Posterior cingulate gyrus (tissue), 11 donors: ENCODE data around the gene B3GNT3.
"Not testable (repeated sequence)": the region's sequence is repeated elsewhere in the genome, so short reads cannot be mapped to it uniquely, and the experiment has no call there.

Experiments used
- DNase-seq, 10 donors: peaks; one replicate each; pipeline versions ENCODE4 v3.0.0 to v3.0.0-alpha.2; 2020 to 2021; ENCODE audit warnings: mixed read lengths in 3 of 10
- intact Hi-C: fragments of 100-400 bp; cut with DNase I; formaldehyde crosslinking; loops from one replicate; pipeline ENCODE4 v1.15.1; 2023

Gene B3GNT3

DNA sequence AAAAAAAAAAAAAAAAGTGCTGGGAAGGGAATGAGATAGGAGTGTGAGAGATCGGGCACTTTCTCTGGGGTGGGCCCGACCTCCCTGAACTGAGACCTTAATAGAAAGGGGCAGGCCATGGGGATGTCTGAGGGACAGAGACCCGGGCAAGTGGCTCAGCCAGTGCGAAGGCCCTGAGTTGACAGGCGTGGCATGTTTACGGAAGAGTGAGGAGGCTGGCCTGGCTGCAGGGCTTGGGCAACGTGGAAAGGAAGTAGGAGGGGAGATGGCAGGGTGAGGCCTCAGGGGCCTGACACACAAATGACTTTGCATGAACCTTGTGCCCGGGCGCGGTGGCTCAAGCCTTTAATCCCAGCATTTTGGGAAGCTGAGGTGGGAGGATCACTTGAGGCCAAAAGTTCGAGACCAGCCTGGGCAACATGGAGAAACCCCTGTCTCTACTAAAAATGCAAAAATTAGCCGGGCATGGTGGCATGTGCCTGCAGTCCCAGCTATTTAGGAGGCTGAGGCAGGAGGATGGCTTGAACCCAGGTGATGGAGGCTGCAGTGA lies 29.8 kb upstream of the B3GNT3 start:
- DNase-seq: peak in 4 of 10 donors; percentile 17 to 91 (median 54)
- intact Hi-C loops: no loop called here

DNA sequence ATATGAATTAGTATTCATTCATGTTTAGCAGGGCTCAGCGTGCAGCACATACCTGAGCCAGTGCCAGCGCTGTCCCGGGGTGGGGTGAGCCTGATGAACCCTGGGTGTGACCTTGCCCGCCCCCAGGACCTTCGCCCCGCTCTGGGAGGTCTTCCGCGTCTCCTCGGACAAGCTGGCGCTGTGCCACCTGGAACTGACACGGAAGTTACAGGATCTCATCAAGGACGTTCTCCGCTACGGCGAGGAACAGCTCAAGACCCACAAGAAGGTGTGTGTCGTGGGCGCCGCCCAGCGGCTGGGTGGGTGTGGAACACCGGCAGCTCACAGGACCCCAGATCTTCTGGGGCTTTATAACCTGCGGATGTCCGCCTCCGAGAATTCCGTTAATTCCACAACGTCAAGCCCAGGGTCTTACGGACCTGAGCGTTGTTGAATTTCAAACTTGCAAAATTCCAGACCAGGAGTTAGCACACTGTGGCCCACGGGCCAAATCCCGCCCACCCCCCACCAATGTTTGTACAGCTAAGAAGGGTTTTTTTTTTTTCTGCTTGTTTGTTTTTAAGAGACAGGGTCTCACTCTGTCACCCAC lies 28.3 kb upstream of the B3GNT3 start:
- DNase-seq: peak in 9 of 10 donors; percentile 50 to 97 (median 80)
- intact Hi-C loops: loop anchor here (1.0 kb wide), 1 partner anchor 62 kb away; no protein-coding TSS in a partner anchor

DNA sequence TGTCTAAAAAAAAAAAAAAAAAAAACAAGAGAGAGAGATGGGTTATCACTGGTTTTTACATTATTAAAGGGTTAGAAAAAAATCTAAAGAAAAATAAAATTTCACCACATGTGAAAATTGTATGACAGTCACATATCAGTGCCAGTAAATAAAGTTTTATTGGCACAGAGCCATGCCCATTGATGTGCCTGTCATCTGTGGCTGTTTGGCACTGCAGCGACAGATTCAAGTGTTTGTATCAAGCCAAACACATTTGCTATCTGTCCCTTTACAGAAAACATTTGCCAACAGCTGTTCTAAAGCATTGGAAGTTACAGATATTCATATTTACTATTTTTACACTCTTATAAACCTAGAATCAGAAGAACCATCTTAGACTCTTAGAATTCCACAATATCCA lies 27.4 kb upstream of the B3GNT3 start:
- DNase-seq: no peak
- intact Hi-C loops: no loop called here

DNA sequence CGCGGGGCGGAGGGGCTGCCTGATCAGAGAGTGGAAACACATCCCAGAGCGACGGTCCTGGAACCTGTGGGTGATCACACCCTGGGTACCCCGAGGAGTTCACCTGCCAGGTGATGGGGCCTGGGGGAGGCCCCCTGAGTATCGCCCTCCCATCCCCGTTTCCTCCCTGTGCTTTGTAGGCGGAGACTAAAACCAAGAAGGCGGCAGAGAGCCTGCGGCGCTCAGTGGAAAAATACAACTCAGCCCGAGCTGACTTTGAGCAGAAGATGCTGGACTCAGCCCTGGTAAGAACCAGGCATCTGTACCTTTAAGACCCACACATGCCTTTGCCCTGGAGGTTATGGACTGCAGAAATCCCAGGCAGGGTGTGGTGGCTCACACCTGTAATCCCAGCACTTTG lies 24.3 kb upstream of the B3GNT3 start:
- intact Hi-C loops: no loop called here
- peak in 2 of 10 donors; percentile 80 to 84 for DNase-seq

DNA sequence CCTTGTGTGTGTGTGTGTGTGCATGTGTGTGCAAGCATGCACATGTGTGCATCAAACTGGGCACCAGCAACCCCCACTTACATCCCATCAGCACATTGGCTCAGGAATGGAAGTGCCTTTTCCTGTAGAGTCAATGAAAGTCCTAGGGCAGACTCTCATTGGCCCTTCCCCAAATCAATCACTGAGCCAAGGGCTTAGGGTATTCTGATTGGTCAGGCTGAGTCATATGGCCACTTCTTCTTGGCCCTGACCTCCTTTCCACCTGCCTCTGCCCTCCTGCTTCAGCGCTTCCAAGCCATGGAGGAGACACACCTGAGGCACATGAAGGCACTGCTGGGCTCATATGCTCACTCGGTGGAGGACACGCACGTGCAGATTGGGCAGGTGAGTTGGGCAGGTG lies 22.8 kb upstream of the B3GNT3 start:
- no peak for DNase-seq
- intact Hi-C loops: no loop called here

DNA sequence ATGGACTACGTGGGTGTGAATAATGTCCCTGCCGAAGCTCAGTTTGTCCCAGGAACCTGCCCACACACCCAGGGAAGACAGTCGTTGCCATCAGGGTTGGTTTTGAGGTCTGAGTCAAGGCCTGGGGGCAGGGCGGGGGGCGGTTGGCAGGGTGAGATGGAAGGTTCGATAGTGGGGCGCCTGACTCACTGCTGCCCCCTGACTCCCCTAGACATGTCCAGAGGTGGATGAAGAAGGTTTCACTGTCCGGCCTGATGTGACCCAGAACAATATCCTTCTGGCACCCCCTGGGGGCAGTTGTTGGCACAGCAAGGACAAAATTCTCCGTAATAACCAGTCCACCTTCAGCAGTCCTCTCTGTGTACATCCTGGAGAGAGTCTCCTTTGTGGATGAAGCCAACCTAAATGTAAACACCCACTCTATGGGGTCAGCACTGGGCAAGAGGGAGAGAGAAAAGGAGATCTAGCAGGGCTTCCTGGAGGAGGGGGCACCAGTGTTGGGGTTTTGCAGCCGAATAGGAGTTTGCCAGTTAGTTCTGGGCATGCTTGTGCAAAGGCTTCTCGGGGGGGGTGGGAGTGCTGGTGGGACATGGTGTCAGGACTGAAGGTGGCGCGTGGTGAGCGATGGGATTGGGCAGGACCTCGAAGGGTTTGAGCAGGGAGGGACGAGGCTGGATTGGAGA lies 19.6 kb upstream of the B3GNT3 start:
- peak in 1 of 10 donors; percentile 49 for DNase-seq
- intact Hi-C loops: loop anchor here (5.0 kb wide), 1 partner anchor 163 kb away; no protein-coding TSS in a partner anchor

DNA sequence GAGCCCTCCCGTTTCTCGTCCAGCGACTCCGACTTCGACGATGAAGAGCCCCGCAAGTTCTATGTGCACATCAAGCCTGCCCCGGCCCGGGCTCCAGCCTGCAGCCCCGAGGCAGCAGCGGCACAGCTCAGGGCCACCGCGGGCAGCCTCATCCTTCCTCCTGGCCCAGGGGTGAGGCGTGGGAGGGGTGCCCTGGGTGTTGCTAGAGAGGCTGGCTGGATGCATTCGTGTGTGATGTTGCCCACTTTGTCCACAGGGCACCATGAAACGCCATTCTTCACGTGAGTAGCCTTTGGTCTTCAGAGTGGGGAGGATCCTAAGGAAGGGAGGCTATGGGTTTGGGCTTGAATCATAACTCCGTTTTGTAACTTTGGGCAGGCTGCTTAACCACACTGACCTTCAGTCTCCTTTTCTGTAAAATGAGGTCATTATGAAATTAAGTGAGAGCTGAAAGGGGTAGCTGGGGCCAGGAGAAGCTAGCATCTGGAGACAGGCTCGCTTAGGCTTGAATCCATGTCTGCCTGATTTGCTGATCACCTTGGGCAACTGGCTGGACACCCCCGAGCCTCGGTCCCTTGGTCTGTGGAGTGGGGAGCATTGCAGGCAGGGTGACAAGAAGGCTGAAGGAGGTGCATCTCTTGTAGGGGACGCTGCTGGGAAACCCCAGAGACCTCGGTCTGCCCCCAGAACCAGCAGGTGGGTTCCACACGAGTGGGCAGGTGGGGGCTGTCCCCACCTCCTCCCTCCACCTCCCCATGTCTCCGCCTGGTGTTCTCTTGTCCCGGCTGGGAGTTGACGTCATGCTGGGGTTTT lies 18.7 kb upstream of the B3GNT3 start:
- intact Hi-C loops: loop anchor here (5.0 kb wide), 1 partner anchor 164 kb away; no protein-coding TSS in a partner anchor
- no peak for DNase-seq

DNA sequence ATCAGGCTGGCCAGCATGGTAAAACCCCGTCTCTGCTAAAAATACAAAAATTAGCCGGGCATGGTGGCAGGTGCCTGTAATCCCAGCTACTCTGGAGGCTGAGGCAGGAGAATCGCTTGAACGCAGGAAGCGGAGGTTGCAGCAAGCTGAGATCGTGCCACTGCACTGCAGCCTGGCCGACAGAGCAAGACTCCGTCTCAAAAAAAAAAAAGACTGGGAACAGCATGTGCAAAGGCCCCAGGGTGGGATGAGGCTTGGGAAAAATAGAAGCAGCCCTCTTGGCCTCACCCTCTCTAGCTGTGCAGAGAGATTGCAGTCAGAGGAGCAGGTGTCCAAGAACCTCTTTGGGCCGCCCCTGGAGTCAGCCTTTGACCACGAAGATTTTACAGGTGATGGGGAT lies 17.1 kb upstream of the B3GNT3 start:
- intact Hi-C loops: loop anchor here (5.0 kb wide), 1 partner anchor 166 kb away; no protein-coding TSS in a partner anchor

DNA sequence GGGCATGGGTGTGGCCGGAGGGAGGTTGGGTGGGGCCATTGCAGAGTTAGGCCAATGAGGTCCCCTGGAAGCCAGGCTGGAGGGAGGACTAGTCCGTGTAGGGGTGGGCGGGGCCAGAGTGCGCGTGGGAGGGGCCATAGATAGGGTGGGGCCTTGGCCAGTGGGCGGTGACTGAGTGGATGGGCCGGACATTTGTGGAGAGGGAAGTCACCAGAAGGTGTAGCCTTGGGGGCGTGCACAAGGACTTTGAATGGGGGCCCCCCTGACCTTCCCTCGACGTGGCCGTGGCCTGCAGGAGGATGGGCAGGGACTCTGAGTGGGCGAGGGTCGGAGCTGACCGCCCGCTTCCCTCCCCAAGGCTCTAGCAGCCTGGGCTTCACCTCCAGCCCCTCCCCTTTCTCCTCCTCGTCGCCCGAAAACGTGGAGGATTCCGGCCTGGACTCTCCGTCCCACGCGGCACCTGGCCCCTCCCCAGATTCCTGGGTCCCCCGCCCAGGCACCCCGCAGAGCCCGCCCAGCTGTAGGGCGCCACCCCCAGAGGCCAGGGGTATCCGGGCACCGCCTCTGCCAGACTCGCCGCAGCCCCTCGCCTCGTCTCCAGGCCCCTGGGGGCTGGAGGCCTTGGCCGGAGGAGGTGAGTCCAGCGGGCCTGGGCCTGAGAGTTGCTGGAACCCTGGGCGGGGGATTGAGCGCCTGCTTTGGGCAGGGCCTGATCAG lies 16.5 kb upstream of the B3GNT3 start:
- intact Hi-C loops: loop anchor here (5.0 kb wide), 1 partner anchor 166 kb away; no protein-coding TSS in a partner anchor
- peak in 4 of 10 donors; percentile 28 to 91 (median 81) for DNase-seq

More for the DNA sequence above, 17.1 kb upstream of the B3GNT3 start:
- not testable (repeated sequence) for DNase-seq

DNA sequence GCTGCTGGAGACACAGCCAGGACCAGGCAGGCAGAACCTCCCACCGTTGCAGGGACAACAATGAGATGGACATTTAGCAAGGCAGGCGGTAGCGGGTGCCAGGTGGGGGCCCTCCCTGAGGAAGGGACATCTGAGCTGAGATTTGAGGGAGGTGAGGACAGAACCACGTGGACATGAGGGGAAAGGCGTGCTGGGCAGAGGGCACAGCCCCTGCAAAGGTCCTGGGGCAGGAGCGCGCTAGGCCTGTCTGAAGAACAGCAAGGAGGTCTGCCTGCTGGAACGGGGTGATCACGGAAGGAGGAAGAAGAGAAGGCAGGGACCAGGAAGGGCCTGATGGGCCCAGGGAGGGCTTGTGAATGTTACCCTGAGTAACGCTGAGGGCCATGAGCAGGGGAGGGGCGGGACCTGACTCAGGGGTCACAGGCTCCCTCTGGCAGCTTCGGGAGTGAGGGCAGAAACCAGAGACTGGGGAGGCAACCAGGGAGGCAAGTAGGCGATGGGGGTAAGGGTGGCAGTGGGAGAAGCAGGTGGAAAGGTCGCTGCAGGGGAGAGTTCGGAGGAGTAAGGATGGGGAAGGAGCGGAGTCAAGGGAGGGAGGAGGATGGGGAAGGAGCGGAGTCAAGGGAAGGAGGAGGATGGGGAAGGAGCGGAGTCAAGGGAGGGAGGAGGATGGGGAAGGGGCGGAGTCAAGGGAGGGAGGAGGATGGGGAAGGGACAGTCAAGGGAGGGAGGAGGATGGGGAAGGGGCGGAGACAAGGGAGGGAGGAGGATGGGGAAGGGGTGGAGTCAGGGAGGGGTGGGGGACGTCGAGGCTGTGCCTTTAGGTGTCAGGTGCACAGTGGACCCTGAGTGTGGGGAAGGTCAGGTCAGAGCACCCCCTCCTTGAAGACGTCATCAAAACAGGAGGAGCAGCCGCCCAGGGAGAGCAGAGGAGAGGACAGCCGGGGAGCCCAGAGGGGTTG lies 15.7 kb upstream of the B3GNT3 start:
- intact Hi-C loops: loop anchor here (5.0 kb wide), 1 partner anchor 167 kb away; no protein-coding TSS in a partner anchor
- DNase-seq: peak in 5 of 10 donors; percentile 28 to 92 (median 44)

DNA sequence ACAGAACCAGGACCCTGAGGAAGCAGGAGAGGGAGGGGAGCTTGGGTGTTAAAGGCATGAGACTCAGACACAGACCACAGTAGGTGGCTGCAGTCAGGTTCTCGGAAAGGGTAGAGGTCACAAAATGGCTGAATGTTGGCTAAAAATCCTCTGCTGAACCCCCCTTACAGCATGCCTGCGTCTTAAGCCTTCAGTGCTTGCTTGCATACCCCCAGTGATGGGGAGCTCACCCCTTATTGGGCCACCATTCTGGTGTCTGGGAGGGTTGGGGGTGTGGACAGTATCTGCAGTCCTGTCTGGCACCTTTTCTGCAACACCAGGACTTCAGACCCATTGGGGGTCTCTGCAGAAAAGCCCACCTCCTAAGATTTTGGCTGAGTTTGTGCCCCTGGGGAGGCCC lies 14.2 kb upstream of the B3GNT3 start:
- intact Hi-C loops: loop anchor here (5.0 kb wide), 1 partner anchor 78 kb away; no protein-coding TSS in a partner anchor
- no peak for DNase-seq

DNA sequence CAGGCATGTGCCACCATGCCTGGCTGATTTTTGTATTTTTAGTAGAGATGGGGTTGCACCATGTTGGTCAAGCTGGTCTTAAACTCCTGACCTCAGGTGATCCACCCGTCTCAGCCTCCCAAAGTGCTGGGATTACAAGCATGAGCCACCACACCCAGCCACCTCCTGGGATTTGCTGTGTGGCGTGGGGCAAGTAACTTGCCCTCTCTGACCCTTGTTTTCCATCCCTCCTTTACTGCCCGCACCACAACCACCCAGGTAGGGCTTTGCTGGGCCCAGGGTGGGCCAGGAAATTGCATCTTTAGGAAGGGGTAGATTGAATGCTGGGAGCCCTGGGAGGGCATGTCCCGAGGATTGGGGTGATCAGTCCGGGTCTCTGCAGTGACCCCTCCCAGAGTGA lies 11.2 kb upstream of the B3GNT3 start:
- intact Hi-C loops: loop anchor here (5.0 kb wide), 1 partner anchor 81 kb away; no protein-coding TSS in a partner anchor
- not testable (repeated sequence) for DNase-seq

DNA sequence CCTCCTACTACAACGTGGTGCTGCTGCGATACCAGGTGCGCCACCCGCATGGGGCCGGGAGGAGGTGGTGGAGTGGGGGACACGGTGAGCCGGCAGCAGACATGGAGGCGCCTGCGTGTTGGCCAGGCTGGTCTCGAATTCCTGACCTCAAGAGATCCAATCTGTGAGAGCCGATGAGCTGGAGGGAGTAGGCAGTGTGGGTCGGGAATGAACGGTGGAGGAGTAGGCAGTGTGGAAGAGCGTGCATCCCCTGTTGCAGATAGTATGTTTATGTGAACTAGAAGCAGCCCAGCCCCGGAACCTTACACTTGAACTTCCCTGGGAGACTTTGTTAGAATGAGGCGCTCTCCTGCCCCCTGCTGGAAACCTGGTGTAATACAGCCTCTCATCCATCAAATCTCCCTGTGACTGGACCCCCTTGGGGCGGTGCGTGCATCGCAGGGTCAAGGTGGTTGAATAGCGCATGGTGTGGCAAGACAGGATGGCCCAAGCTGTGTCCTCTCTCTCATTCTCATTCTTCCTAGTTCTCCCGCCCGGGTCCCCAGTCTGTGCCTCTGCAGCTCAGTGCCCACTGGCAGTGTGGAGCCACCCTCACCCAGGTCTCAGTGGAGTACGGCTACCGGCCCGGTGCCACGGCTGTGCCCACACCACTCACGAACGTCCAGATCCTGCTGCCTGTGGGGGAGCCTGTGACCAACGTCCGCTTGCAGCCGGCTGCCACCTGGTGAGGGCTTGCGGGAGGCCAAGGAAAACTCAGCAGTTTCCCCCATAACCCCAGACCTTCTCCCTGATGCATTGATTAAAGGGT lies 10.5 kb upstream of the B3GNT3 start:
- intact Hi-C loops: loop anchor here (5.0 kb wide), 1 partner anchor 82 kb away; no protein-coding TSS in a partner anchor
- peak in 8 of 10 donors; percentile 34 to 94 (median 75) for DNase-seq

DNA sequence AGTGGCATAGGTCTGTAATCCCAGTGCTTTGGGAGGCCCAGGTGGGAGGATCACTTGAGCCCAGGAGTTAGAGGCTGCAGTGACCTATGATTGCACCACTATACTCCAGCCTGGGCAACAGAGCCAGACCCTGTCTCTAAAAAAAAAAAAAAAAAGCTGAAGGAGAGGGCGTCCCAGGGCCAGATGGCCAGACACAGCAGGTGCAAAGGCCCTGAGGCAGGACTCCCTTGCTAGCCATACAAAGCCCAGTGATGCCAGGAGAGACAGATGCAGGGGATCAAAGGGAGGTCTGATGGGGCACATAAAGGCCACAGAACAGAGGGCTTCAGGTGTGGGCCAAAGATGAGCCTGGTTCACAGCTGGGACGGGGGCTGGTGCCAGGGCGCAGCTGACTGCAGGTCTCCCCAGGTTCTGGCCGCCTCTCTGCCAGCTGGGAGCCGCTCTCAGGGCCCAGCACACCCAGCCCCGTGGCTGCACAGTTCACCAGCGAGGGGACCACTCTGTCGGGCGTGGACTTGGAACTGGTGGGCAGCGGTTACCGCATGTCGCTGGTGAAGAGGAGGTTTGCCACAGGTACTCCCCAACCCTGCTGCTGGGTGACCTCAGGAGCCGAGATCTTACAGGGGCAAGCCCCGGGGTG lies 7.5 kb upstream of the B3GNT3 start:
- intact Hi-C loops: no loop called here
- DNase-seq: no peak

DNA sequence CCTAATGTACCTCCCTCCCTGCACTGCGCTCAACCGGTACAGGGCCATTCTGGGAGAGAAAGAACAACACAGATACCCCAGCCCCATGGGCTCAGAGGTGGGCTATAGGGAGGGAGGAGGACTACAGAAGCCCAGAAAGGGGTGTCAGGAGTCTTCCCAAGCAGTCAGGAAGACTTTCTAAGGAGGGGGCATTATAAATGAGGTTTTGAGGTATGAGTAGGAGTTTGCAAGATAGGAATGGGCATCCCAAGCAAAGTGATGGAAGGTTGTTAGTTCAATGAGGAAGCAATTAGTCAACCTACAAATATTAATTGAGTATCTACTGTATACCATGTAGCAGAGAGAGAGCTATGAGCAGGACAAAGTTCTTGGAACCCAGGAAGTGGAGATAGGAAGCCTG lies 6.3 kb upstream of the B3GNT3 start:
- intact Hi-C loops: no loop called here
- no peak for DNase-seq

DNA sequence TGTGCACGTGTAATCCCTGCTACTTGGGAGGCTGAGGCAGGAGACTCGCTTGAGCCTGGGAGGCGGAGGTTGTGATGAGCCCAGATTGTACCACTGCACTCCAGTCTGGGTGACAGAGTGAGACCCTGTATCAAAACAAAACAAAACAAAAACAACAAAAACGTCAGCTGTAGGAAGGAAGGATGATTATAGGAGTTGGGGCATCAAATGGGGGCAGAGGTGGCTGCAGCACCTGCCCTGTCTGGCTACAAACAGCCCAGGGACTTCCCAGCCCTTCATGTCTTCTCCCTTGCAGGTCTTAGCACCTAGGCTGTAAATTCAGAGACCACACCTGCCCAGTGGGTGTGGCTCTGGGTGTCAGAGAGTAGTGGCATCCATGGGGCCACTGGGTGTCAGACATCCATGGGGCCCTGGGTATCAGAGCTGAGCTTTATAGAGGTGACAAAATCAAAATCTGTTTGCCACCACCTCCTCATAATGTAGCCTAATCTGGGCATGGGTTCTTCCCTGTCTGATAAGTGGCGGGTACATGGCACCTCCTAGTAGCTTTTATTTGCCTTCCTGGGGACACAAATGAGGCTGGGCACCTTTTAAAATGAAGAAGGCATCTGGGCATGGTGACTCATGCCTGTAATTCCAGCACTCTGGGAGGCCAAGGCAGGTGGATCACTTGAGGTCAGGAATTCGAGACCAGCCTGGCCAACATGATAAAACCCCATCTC lies 4.7 kb upstream of the B3GNT3 start:
- DNase-seq: no peak

DNA sequence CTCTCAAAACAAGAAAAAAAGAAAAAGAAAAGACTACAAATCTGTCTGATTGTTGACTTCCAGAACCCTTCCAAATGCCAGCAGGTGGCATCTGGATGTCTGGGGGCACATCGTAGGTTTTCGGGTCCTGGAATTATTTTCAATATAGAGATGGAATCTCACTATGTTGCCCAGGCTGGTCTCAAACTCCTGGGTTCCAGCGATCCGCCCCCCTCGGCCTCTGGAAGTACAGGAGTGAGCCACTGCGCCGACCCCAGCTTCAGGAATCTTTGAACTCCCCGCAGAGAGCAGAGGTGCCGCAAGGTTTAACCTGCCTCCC lies 567 bp upstream of the B3GNT3 start:
- no peak for DNase-seq
- intact Hi-C loops: no loop called here

More for the DNA sequence above, 4.7 kb upstream of the B3GNT3 start:
- intact Hi-C loops: no loop called here
